ENCODE measurements around the gene SIDT1. TPM values are rescaled to one million over a fixed set of nuclear protein-coding genes. Genes with fewer than 3 reads are reported as not detected.

Gene SIDT1
- total and polyA plus RNA-seq, 11 donors = 0.28 to 2.6 (median 0.95) TPM

DNA sequence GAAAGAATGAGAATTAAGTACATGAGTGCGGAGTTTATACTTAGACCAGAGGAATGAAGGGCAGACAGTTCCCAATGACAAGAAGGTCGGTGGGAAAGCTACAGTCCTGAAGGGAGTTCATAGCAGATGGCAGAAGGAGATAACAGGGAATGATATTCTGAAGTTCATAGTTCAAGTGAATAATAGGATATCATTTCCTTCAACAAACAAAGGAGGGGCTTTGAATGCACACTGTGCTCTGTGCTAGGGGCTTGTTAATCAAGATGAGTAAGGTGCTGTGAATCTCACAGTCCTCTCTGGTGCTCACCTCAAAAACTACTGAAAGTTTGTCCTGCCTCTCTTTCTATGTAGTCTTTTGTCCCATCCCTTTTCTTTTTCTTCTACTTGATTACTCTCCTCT, 41.9 kb downstream of the SIDT1 start:
- H3K27me3 ChIP-seq = peaks cover 0 to 6% (median 0%) of the 10 kb centered on the region in 9 donors
- intact Hi-C loops (cut with DNase I) = loop anchor here in 1 of 10 donors (10.0 kb wide), 1 partner anchor 51 kb away; no protein-coding TSS in a partner anchor
- DNase-seq = no peak
- ATAC-seq = no peak
- no peak overlapping the region for H3K27ac ChIP-seq
- H3K4me3 ChIP-seq = no peak overlapping the region
- H3K36me3 ChIP-seq = no peaks in the 10 kb centered on the region
- peaks cover 0 to 4% (median 0%) of the 10 kb centered on the region in 12 donors for H3K4me1 ChIP-seq
- H3K9me3 ChIP-seq = peaks cover 0 to 8% (median 0%) of the 10 kb centered on the region in 12 donors
- 42 to 60% (median 54%) methylated on average over 2 of the region's 2 CpGs for WGBS, 4 donors
- no peak for TF ChIP-seq POLR2A (IDR thresholded peaks at IDR 0.05)
- TF ChIP-seq, protein P1, sequence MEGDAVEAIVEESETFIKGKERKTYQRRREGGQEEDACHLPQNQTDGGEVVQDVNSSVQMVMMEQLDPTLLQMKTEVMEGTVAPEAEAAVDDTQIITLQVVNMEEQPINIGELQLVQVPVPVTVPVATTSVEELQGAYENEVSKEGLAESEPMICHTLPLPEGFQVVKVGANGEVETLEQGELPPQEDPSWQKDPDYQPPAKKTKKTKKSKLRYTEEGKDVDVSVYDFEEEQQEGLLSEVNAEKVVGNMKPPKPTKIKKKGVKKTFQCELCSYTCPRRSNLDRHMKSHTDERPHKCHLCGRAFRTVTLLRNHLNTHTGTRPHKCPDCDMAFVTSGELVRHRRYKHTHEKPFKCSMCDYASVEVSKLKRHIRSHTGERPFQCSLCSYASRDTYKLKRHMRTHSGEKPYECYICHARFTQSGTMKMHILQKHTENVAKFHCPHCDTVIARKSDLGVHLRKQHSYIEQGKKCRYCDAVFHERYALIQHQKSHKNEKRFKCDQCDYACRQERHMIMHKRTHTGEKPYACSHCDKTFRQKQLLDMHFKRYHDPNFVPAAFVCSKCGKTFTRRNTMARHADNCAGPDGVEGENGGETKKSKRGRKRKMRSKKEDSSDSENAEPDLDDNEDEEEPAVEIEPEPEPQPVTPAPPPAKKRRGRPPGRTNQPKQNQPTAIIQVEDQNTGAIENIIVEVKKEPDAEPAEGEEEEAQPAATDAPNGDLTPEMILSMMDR (IDR thresholded peaks at IDR 0.05) = no peak

DNA sequence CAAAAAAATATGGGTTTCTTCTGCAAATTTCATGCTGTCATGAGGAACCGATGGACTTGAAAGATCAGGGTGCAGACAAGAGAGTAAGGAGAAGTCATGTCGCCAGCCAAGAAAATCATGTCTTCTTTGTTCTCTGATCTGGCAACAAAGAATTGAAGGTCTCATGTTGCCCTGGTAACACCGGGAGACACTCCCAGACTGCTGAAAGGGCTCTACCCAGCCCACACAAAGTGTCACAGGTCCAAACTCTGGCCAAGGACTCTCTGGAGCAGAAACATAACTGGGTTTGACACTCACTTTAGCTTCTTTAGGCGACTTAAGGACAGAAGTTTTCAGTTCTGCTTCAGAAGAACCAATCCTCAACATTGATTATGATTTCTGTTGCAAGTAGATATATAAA, 42.9 kb downstream of the SIDT1 start:
- WGBS, 4 donors = 36 to 45% (median 42%) methylated on average over 4 of the region's 4 CpGs
- H3K9me3 ChIP-seq = peaks cover 0 to 8% (median 0%) of the 10 kb centered on the region in 12 donors
- H3K36me3 ChIP-seq = no peaks in the 10 kb centered on the region
- no peak for TF ChIP-seq POLR2A (IDR thresholded peaks at IDR 0.05)
- TF ChIP-seq, protein P1 (IDR thresholded peaks at IDR 0.05) = no peak
- ATAC-seq (no peak), DNase-seq (no peak)
- intact Hi-C loops (cut with DNase I) = loop anchor here in 5 of 10 donors (5.0 to 10.0 kb wide), 3 partner anchors 50 to 523 kb away; no protein-coding TSS in a partner anchor
- H3K27me3 ChIP-seq = peaks cover 0 to 6% (median 0%) of the 10 kb centered on the region in 9 donors
- no peak overlapping the region for H3K27ac ChIP-seq
- H3K4me1 ChIP-seq = peaks cover 0 to 4% (median 0%) of the 10 kb centered on the region in 12 donors
- H3K4me3 ChIP-seq = no peak overlapping the region

DNA sequence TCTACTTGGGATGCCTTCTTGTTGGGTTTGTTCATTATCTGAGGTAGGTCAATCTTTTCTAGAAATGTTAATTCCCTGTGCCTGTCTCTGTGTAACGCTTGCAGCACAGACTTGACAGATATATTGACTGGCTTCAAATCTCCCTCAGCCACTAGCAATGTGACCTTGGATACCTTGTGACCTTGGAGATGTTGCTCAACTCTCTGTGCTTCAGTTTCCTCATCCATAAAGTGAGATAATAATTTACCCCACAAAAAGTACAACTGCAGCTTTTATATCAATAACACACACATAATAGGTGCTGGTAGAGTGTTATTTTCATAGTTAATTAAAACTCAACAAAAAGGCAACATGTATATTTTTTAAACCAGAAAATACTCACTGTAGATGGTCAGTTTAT, 52.9 kb downstream of the SIDT1 start:
- WGBS, 4 donors = 21 to 88% (median 63%) methylated on average over 1 of the region's 1 CpG
- peaks cover 0 to 4% (median 0%) of the 10 kb centered on the region in 9 donors for H3K27me3 ChIP-seq
- TF ChIP-seq, protein P1 (IDR thresholded peaks at IDR 0.05) = no peak
- no peak for TF ChIP-seq POLR2A (IDR thresholded peaks at IDR 0.05)
- no peaks in the 10 kb centered on the region for H3K9me3 ChIP-seq
- ATAC-seq (no peak), DNase-seq (no peak)
- intact Hi-C loops (cut with DNase I) = no loop called here
- no peak overlapping the region for H3K27ac ChIP-seq
- H3K36me3 ChIP-seq = no peaks in the 10 kb centered on the region
- no peak overlapping the region for H3K4me3 ChIP-seq
- H3K4me1 ChIP-seq = no peaks in the 10 kb centered on the region

DNA sequence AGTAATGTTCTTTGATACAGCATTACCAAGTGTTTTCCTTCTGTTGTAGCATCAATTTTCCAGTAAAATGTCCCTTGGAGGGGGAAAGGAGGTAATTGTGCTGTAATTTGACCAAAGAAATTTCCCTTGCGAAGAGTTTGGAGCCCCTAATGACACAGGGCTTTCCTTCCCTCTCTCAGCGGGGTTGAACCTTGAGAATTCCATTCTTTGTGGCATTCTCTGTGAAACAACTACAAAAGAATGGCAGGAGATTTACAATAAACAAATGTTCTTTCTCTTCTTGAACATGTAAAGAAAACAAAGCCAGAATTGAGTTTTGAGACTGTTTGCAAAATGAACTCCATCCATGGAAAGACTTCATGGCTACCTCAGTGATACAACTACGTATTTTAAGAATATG, 53.4 kb downstream of the SIDT1 start:
- intact Hi-C loops (cut with DNase I) = no loop called here
- DNase-seq = no peak
- WGBS, 4 donors = 63 to 84% (median 76%) methylated on average over 3 of the region's 3 CpGs

More for the DNA sequence above, 53.4 kb downstream of the SIDT1 start:
- Histone ChIP-seq H3K27ac (no peak overlapping the region), H3K36me3 (no peaks in the 10 kb centered on the region), H3K27me3 (peaks cover 0 to 4% (median 0%) of the 10 kb centered on the region in 9 donors), H3K4me1 (no peaks in the 10 kb centered on the region), H3K9me3 (no peaks in the 10 kb centered on the region), H3K4me3 (no peak overlapping the region)
- TF ChIP-seq, protein P1 (IDR thresholded peaks at IDR 0.05) = no peak
- no peak for TF ChIP-seq POLR2A (IDR thresholded peaks at IDR 0.05)
- no peak for ATAC-seq

Measured in heart left ventricle (tissue), 16 donors.